Stimulated activated CD4-positive, alpha-beta T cell treated with anti-CD3 and anti-CD28 coated beads, Interleukin-12 subunit alpha, Interleukin-12 subunit beta, amount 100 ng/mL, for 24 hours (primary cell): ENCODE results near the gene LAMTOR5.

Experiments
- DNase-seq, 2 experiments: peaks; one replicate each; pipeline ENCODE4 v3.0.0-alpha.2; 2020; ENCODE audit warnings: low read depth in 2 of 2

Gene LAMTOR5

DNA sequence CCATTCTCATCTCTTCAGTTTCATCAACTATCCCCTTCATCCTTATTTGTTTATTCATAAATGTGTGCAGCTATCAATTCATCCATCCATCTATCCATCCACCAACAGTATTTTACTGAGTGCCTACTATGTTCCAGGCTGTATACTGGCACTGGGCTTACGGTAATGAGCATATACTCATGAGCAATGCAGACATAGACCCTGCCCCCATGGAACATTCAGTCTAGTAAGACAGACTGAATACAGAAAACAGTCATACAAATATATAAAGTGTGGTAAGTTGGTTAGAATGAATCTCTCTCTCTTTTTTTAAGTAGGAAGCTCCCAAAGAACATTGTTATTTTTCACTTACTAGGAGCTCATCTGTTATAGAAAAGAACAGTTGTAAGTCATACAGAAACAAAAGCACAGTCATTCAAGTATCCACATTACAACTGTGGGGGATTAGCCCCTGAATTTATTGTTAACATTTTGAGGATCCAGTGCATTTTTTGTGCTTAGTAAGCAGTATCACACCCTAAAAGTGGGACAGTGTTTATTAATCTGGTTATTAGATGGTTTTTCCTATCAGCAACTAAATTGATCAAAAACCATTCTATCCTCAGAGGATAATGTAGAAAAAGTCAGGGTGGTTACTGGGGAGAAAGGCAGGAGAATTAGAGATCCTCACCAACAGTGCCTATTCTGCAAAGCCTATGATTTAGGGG is 20.3 kb downstream of the LAMTOR5 start:
- DNase-seq = no peak

DNA sequence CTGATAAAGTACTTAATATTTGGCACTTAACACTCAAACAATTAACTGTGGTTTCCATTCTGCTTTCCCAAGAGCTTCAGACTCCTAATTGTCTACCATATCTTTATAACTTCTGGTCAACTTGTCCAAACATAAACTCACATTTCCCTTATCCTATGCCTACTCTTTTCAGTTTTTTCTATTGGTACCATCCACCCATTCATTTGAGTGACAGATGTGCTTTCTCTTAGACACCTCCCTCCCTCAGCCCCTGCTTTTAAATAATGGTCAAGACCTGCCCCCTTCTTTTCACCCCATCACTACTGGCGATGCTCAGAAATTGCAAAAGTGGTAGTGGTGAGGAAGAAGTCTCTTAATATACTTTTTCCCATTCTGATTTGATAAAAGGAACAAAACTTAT is 22.1 kb downstream of the LAMTOR5 start:
- no peak for DNase-seq

DNA sequence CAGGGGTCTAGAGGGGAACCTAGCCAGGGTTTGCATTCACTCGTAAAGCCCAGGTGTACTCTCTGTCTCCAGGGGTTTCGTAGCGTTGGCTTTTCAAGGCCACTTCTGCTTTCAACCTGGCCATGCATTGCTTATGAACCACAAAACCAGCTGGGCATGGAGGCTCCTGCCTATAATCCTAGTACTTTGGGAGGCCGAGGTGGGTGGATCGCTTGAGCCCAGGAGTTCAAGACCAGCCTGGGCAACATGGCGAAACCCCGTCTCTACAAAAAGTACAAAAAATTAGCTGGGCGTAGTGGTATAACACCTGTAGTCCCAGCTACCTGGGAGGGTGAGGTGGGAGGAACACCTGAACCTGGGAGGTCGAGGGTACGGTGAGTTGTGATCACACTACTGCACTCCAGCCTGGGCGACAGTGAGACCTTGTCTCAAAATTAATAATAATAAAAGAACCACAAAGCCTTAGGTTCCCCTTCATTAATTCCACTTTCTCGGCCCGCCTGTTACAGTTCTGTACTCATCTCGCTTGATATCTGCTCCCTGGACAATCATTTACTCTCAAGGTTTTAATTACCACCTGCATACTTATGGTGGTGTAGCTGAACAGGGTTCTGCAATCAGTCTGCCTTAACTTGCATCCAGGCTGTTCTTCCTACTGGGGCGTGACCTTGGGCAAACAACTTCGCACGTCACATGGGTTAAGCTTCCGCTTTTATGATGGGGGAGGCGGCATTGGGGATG is 22.7 kb downstream of the LAMTOR5 start:
- DNase-seq = no peak

DNA sequence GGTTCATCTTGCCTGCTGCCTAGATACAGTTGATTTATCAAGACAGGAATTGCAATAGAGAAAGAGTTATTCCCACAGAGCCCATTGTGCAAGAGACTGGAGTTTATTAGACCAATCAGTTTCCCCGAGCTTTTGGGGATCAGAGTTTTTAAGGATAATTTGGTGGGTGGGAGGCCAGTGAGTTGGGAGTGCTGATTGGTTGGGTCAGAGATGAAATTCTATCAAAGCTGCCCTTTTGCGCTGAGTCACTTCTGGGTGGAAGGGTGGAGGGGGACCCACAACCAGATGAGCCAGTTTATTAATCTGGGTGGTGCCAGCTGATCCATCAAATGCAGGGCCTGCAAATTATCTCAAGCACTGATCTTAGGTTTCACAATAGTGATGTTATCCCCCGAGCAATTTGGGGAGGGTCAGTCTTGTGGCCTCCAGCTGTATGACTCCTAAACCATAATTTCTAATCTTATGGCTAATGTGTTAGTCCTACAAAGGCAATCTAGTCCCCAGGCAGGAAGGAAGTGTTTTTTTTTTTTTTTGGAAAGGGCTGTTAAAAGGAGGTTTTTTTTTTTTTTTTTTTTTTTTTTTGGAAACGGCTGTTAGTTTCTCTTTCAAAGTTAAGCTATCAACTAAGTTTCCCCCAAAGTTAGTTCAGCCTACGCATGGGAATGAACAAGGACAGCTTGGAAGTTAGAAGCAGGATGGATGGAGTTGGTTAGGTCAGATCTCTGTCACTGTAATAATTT is 24.1 kb downstream of the LAMTOR5 start:
- DNase-seq = no peak

DNA sequence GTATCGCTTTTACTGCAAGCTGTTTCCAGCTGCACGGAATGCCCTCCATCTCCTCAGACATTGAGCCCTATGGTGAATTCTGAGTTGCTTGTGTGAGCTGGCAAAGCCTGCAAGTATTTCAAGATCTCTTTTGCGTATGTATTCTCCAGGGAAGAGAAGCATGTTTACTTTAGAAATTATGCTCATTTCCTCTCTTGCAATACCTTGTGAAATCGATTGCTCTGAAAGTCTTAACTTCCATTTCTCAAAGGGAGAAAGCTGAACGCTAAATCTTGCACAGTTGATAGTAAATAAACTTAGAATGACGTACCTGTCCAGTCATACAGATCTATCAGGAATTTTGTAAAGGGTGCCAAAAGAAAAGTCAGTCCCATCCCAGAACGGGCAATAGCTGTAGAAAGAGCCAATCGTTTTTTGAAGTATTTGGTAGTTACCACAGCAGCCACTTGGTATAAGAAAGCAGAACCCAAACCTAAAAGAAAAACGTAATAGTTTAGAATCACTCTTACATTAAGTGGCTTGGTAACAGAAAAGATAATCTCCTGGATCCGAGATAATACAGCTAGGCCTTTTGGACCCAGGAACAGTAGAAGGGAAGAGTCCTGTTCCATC is 26.7 kb downstream of the LAMTOR5 start:
- DNase-seq = no peak

DNA sequence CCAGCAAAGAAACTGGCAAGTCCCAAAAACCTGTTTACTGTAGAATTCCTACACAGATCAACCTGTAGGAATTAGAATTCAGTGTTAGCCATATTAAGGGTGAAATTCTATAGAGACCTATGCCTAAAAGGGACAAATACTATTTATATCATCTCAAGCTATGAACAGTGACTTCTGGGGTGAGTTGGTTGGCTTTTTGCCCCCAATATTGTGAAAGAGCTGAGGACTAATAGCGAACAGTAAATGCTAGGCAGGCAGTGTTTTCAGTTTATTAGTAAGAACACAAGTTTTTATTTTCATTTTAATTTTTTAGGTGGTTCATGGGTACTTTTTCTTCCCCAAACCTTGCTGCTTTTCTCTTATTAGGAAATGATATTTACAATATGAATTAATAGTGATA is 32.0 kb downstream of the LAMTOR5 start:
- no peak for DNase-seq

DNA sequence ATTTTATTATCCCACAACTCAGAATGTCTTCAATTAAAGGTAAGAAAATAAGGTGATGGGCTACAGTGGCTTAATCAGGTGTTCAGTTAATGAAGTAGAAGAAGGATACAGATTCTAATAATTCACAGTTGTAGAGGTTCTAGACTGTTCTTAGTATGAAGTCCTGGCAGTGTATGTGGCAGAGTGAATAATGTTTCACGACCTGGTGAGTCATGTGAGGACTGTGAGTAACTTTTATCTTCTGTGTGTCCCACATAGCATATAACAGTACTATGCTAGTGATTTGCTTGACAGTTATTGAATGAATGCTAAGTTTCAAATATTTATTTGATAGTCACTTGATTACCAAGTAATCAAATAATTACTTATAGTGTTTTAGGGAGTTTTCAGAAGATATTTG is 36.7 kb downstream of the LAMTOR5 start:
- peak in 1 of 2 experiments; percentile 2 for DNase-seq

DNA sequence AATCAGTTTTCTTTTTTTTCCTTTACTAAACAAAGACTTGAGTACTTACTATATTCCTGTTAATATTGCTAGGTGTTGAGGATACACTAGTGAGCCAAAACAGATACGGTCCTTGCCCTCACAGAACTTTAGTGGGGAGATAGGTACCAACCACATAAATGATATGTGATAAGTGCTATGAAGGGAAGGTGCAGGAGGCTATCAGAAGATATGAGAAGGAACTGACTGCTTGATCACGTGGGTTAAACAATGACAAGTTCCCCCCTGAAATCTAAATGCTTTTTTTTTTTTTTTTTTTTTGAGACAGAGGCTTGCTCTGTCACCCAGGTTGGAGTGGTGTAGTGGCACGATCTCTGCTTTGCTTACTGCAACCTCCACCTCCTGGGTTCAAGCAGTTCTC is 43.3 kb downstream of the LAMTOR5 start:
- no peak for DNase-seq

DNA sequence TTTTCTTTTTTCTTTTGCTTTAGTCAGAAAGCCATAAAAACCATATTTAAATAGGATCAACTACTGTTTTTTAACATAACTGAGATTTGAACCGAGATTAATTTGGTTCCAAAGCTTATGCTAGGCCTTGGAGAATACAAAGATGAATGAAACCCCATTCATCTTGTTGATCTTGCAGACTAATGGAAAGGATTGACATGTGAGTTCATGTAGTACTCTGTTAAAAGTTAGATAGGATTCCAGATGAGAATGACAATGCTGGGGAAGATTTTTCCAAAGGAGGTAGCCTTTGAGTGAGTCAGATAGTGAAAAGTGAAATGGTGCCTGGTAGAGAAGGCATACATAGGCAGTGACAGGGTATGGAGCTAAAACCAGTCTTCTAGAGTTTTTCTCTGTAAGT is 45.6 kb downstream of the LAMTOR5 start:
- no peak for DNase-seq

DNA sequence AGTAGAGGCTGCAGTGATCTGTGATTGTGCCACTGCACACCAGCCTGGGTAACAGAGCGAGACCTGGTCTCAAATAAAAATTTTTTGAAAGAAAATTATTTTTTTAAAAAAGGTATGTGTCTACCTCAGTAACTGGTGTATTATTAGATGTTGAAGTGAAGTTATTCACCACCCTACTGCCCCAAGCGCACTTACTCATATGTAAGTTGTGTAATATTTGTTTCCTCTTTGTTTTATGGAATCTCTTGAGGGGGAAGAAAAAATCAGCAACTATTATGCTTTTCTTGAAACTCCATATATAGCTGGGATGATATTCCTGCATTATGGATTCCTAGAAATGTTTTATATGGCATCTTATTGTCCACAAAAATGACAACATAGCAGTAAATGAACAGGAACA is 47.1 kb downstream of the LAMTOR5 start:
- DNase-seq = no peak

DNA sequence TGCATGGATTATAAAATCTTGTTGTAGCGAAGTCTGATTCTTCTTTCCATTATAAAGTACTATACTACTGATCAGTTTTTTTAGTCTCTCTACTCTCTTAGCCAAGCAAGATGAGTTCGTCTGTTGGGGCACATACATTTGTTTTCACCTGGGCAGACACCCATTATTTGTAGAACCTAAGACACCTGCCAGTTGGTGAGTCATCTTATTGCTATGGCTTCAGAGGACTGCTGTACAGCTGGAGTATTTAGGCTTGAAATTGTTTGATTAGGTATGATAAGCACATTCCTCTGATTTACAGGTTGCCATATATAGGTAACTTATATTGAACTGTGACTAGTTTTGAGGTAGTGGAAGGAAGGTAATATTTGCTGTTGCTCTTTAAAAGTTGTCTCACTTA is 51.1 kb downstream of the LAMTOR5 start:
- no peak for DNase-seq

DNA sequence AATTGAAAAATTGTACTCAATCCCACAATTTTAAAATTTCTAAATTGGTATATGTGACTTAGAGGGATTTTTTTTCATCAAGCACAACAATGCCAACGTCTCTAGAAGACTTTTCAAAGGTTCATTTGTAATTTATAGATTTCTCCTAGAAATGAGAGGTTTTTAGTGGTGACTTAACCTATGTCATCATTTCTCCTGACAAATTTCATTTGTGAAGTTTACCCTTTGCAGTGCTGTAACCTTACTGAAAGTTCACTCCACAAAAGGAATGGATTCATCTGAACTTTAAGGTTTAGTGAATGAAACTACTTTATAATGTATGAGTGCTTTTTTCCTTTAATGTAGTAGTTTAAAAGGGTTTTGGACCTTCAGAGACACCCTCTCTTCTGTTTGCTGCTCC is 52.2 kb downstream of the LAMTOR5 start:
- no peak for DNase-seq
